Left lobe of liver (tissue), 2 donors: ENCODE measurements around the gene PLIN3. TPM values are rescaled to one million over a fixed set of nuclear protein-coding genes. Genes with fewer than 3 reads are reported as not detected.
"Not testable (repeated sequence)": the region's sequence is repeated elsewhere in the genome, so short reads cannot be mapped to it uniquely, and the experiment has no call there.

ENCODE experiments used
- ATAC-seq: fragments of 200-7000 bp; cut with Tn5 transposase; one replicate; pipeline ENCODE4 v1.9.1; 2020; ENCODE audit warnings: mild to moderate bottlenecking, moderate library complexity
- DNase-seq: peaks from one replicate; pipeline ENCODE4 v3.0.0-alpha.2; 2020; ENCODE audit warnings: low spot score
- total RNA-seq: library from RNA; stranded (reverse); gene quantifications from one replicate; pipeline ENCODE4 v1.2.1, GENCODE V29; 2021
- donor health status: DM: no; HTN: no; CAD: no; lungs with moderate emphysema.
- donor health status: DM: no; HTN: yes; CAD: no.

The PLIN3 gene
- total RNA-seq, 1 donor from 2014 or later: 12.0 TPM

- ATAC-seq (peak; percentile 91), DNase-seq (peak; percentile 71)
Observed at GRCh38 chr19:4851551-4852290, 15.7 kb downstream of the PLIN3 start.

- no peak for ATAC-seq
- no peak for DNase-seq
Observed at GRCh38 chr19:4849019-4849418, 18.4 kb downstream of the PLIN3 start.

- DNase-seq: no peak
- ATAC-seq: no peak
Observed at GRCh38 chr19:4847190-4847973, 20.1 kb downstream of the PLIN3 start.

DNA sequence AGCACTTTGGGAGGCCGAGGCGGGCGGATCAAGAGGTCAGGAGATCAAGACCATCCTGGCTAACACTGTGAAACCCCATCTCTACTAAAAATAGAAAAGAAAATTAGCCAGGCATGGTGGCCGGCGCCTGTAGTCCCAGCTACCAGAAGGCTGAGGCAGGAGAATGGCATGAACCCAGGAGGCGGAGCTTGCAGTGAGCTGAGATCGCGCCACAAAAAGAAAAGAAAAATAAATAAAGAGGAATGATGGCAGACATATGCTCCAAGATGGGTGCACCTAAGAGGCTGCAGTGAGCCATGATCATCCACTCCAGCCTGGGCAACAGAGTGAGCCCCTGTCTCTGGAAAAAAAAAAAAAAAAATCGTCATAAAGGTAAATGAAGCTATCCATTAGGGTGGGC is 21.5 kb downstream of the PLIN3 start:
- ATAC-seq, DNase-seq: not testable (repeated sequence)

DNA sequence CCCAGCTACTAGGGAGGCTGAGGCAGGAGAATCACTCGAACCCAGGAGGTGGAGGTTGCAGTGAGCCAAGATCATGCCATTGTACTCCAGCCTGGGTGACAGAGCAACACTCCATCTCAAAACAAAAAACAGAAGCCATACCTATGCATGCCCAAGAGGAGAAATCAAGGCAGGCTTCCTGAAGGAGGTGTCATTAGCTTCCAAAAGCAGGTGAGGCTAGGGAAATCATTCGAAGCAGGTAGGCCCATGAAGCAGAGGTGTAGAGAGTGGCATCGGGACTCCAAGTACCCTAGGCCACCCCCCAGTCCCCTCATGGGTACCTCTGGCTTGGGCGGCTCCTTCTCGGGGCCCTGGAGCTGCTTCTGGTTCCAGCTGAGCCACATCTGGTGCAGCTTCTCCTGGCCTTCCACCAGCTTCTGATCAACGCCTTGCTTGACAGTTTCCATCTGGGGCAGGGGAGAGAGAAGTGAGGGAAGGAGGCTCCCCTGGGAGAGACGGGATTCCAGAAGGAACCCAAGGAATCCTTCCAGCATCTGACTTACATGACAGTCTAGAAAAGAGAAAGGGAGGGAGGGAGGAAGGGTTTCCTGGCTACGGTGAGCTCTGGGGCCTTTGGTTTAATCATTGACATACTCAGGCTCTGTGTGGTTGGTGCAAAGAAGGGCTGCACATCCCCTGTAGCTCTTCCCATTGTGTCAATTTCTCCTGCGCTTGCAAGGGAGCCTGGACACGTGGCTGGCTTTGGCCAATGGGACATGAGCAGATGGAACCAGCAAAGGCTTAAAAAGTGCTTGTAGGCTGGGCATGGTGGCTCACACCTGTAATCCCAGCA is 22.9 kb downstream of the PLIN3 start:
- peak; percentile 56 for DNase-seq
- peak; percentile 80 for ATAC-seq

DNA sequence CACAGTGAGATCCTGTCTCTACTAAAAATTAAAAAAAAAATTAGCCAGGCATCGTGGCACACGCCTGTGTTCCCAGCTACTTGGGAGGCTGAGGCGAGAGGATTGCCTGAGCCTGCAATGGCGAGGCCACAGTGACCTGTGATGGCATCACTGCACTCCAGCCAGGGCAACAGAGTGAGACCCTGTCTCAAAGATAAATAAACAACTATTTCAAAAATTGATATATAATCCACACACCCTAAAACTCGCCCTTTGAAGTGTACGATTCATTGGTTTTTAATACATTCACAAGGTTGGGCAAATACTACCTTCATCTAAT is 23.9 kb downstream of the PLIN3 start:
- no peak for DNase-seq
- ATAC-seq: no peak

DNA sequence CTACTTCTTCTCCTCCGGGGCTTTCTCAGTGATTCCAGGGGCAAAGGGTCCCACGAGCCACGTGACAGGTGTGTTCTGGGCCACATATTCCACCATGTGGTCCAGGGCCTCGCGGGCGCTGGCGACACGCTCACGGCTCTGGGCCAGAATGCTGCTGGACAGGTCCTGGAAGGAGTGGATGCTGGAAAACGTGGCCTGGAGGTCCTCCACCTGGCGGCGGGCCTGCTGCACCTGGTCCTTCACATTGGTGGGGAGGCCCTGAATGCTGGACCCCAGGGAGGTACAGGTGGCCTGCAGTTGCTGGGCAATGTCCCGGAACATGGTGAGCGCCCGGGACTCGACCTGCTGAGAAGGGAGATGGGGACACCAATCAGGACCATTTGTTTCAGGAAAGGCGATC is 28.3 kb downstream of the PLIN3 start:
- ATAC-seq (no peak), DNase-seq (no peak)

DNA sequence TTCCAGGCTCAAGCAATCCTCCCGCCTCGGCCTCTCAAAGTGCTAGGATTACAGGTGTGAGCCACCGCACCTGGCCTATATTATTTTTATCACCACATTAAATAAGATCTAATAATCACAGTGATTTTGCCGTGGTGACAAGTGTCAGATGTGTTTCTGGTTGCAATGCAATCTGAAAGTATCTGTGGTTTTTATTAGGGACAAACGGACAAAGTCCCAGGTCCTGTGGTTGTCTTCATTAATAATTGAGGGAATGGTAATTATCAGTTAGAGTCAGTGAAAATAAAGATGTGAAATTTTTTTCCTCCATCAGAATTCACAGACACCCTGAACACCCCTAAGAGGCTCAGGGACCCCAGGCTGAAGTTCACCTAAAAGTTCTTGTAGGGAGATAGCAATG is 34.7 kb downstream of the PLIN3 start:
- no peak for ATAC-seq
- no peak for DNase-seq

GRCh38 chr19:4831979-4832340 is 35.5 kb downstream of the PLIN3 start:
- DNase-seq, ATAC-seq: not testable (repeated sequence)

GRCh38 chr19:4831304-4831978 is 36.0 kb downstream of the PLIN3 start, which contains the start of gene TICAM1:
Gene TICAM1 (minus strand): TSS chr19:4831712. CDS start chr19:4818377, 13,335 bp downstream.
- ATAC-seq (peak; percentile 84), DNase-seq (peak; percentile 87)

GRCh38 chr19:4830768-4831265 is 36.6 kb downstream of the PLIN3 start:
- DNase-seq (no peak), ATAC-seq (peak; percentile 13)

- ATAC-seq (no peak), DNase-seq (no peak)
Observed at GRCh38 chr19:4830332-4830731, 37.1 kb downstream of the PLIN3 start.

- peak; percentile 81 for DNase-seq
- ATAC-seq: peak; percentile 69
Observed at GRCh38 chr19:4829001-4829712, 38.3 kb downstream of the PLIN3 start.

GRCh38 chr19:4823577-4823976 is 43.9 kb downstream of the PLIN3 start:
- ATAC-seq: no peak

DNA sequence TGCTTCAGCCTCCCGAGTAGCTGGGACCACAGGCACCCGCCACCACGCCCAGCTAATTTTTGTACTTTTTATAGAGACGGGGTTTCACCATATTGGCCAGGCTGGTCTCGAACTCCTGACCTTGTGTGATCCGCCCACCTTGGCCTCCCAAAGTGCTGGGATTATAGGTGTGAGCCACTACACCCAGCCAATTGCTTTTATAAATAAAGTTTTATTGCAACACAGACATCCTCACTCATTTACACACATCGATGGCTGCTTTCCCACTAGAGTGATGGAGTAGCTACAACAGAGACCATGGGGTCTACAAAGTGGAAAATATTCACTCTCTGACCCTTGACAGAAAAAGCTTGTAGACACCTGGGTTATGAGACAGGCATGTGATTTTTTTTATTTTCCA is 45.1 kb downstream of the PLIN3 start:
- not testable (repeated sequence) for ATAC-seq, DNase-seq

More at GRCh38 chr19:4823577-4823976, 43.9 kb downstream of the PLIN3 start:
- no peak for DNase-seq

DNA sequence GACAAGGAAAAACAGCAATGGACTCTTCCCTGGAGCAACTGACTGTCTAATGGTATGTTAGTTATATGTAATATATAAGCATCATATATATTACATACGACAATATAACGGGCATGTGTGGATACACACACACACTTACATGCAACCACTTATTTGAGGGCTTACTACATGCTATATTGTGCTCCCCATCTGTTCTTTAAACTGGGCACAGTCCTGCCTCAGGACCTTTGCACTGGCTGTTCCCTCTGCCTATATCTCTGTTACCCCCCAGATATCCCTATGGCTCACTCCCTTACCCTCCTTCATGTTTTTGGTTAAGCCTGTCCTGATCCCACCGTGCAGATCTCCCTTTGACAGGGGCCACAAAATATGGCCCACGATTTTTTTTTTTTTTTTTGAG is 46.2 kb downstream of the PLIN3 start:
- ATAC-seq (no peak), DNase-seq (no peak)

DNA sequence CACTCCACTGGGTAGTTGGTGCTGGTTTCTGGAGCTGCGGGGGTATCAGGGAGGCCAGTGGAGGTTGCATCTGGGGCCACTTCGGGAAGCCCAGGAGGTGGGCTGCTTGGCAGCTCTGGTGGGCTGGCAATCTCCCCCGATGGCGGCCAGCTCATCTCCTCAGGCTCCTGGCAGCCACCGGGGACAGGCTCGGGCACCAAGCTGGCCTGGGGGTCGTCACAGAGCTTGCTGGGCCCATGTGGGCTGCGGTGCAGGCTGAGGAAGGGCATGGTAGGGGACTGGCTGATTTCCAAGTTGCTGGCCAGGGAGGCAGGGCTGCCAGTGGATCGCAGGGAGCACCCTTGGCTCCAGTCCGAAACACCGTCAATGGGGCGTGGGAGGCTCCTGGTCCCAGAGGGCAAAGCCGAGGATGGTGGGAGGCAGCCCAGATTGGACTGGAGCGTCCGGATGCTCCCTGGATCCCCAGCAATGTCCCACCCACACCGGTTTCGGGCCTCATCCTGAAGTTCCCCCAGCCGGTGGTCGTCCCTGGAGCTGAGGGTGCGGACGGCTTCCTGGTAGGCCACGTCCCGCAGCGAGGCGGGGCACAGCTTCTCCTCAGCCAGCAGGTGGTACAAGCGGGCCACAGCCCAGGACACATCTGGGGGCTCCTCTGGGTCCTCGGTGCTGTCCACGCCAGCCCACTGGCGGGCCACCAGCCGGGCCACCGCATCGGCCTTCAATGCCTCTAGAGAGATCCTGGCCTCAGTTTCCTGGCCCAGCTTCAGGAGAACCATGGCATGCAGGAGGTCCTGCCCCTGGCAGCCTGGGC is 49.8 kb downstream of the PLIN3 start:
- DNase-seq (no peak), ATAC-seq (peak; percentile 5)

DNA sequence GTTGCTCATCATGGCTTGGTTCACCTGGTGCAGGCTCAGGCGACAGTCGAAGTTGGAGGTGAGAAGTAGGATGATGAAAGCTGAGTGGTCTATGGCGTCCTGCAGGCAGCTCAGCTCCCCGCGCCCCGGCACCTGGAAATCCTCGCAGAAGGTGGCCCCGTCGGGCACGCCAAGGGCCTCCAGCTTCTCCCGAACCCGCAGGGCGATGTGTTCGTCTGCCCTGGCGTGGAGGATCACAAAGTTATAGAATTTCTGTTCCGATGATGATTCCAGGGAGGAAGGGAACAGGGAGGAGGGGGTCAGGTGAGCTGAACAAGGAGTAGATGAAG is 50.6 kb downstream of the PLIN3 start:
- DNase-seq: no peak
- ATAC-seq: no peak
